H9 (cell line): Measurements from ENCODE around the gene PCED1A. TPM values are rescaled to one million over a fixed set of nuclear protein-coding genes. Genes with fewer than 3 reads are reported as not detected.

Experiments
- DNase-seq: peaks from one replicate; pipeline ENCODE4 v3.0.0-alpha.2; 2017
- H2AFZ ChIP-seq: one replicate; pipeline ENCODE4 v1.6.1; 2013; ENCODE audit warnings: mild to moderate bottlenecking, low read length, control low read depth, moderate library complexity
- H2AK5ac ChIP-seq: 2 replicates; pipeline ENCODE4 v1.6.1; 2013; ENCODE audit warnings: low read length, control low read depth, mixed read lengths; ENCODE audit not compliant: insufficient read length
- H2BK120ac ChIP-seq: one replicate; pipeline ENCODE4 v1.6.1; 2013; ENCODE audit warnings: low read depth, mild to moderate bottlenecking, low read length, control low read depth, inconsistent platforms; ENCODE audit not compliant: poor library complexity, severe bottlenecking
- H2BK12ac ChIP-seq: 2 replicates; pipeline ENCODE4 v1.6.1; 2013; ENCODE audit warnings: low read length, control low read depth, mixed read lengths, low read depth; ENCODE audit not compliant: insufficient read length
- H2BK15ac ChIP-seq: 2 replicates; pipeline ENCODE4 v1.6.1; 2013; ENCODE audit warnings: low read depth, low read length, control low read depth
- H2BK20ac ChIP-seq: one replicate; pipeline ENCODE4 v1.6.1; 2013; ENCODE audit warnings: low read depth, mild to moderate bottlenecking, low read length, control low read depth, inconsistent platforms; ENCODE audit not compliant: poor library complexity, severe bottlenecking
- H2BK5ac ChIP-seq: 2 replicates; pipeline ENCODE4 v1.6.1; 2013; ENCODE audit warnings: low read length, control low read depth, mixed read lengths; ENCODE audit not compliant: insufficient read length
- H3K14ac ChIP-seq: 2 replicates; pipeline ENCODE4 v1.6.1; 2013; ENCODE audit warnings: low read length, control low read depth; ENCODE audit not compliant: insufficient read depth
- H3K18ac ChIP-seq: 2 replicates; pipeline ENCODE4 v1.6.1; 2013; ENCODE audit warnings: low read depth, mild to moderate bottlenecking, mixed read lengths, low read length, control low read depth; ENCODE audit not compliant: insufficient read length
- H3K23ac ChIP-seq: 2 replicates; pipeline ENCODE4 v1.6.1; 2013; ENCODE audit warnings: low read length, control low read depth, mixed read lengths, low read depth; ENCODE audit not compliant: insufficient read length
- H3K23me2 ChIP-seq: 2 replicates; pipeline ENCODE4 v1.6.1; 2013; ENCODE audit warnings: low read depth, mild to moderate bottlenecking, mixed read lengths, low read length, control low read depth; ENCODE audit not compliant: insufficient read length, poor library complexity, severe bottlenecking
- H3K27ac ChIP-seq: 2 replicates; pipeline ENCODE4 v1.5.1; 2013; ENCODE audit warnings: low read length, control low read depth, mixed read lengths, low read depth; ENCODE audit not compliant: insufficient read length
- H3K27me3 ChIP-seq: 2 replicates; pipeline ENCODE4 v1.6.1; 2013; ENCODE audit warnings: low read length, control low read depth, inconsistent platforms; ENCODE audit not compliant: insufficient read depth
- H3K4ac ChIP-seq: 2 replicates; pipeline ENCODE4 v1.6.1; 2013; ENCODE audit warnings: low read depth, mild to moderate bottlenecking, control low read depth, inconsistent platforms, low read length, moderate library complexity
- H3K4me1 ChIP-seq: 2 replicates; pipeline ENCODE4 v1.6.1; 2013; ENCODE audit warnings: low read length, control low read depth, inconsistent platforms; ENCODE audit not compliant: insufficient read depth
- H3K4me2 ChIP-seq: 2 replicates; pipeline ENCODE4 v1.6.1; 2013; ENCODE audit warnings: low read length, control low read depth, mixed read lengths; ENCODE audit not compliant: insufficient read length, insufficient read depth
- H3K56ac ChIP-seq: 2 replicates; pipeline ENCODE4 v1.6.1; 2013; ENCODE audit warnings: low read depth, mild to moderate bottlenecking, mixed read lengths, low read length, control low read depth; ENCODE audit not compliant: insufficient read length
- H3K79me1 ChIP-seq: 2 replicates; pipeline ENCODE4 v1.6.1; 2013; ENCODE audit warnings: low read depth, mild to moderate bottlenecking, moderate library complexity, low read length, control low read depth, inconsistent platforms; ENCODE audit not compliant: insufficient read depth, poor library complexity, severe bottlenecking
- H3K79me2 ChIP-seq: 2 replicates; pipeline ENCODE4 v1.6.1; 2013; ENCODE audit warnings: low read length, control low read depth, inconsistent platforms; ENCODE audit not compliant: insufficient read depth
- H3K9ac ChIP-seq: 2 replicates; pipeline ENCODE4 v1.6.1; 2013; ENCODE audit warnings: low read length, control low read depth, mixed read lengths; ENCODE audit not compliant: insufficient read length; ENCODE audit errors: extremely low read depth
- H3K9me3 ChIP-seq: one replicate; pipeline ENCODE4 v1.6.1; 2013; ENCODE audit warnings: low read depth, low read length, inconsistent platforms; ENCODE audit not compliant: control insufficient read depth
- H3T11ph ChIP-seq: one replicate; pipeline ENCODE4 v1.6.1; 2013; ENCODE audit warnings: mild to moderate bottlenecking, low read length, control low read depth, inconsistent platforms
- H4K20me1 ChIP-seq: one replicate; pipeline ENCODE4 v1.6.1; 2013; ENCODE audit not compliant: control insufficient read depth, insufficient read length, insufficient read depth
- H4K5ac ChIP-seq: 2 replicates; pipeline ENCODE4 v1.6.1; 2013; ENCODE audit warnings: low read depth, mild to moderate bottlenecking, mixed read lengths, low read length, control low read depth; ENCODE audit not compliant: insufficient read length
- H4K8ac ChIP-seq: replicated peaks from 2 replicates; pipeline ENCODE4 v1.6.1; 2013; ENCODE audit warnings: low read length, control low read depth, mixed read lengths, low read depth; ENCODE audit not compliant: insufficient read length
- H4K91ac ChIP-seq: 2 replicates; pipeline ENCODE4 v1.6.1; 2013; ENCODE audit warnings: low read depth, mild to moderate bottlenecking, moderate library complexity, mixed read lengths, low read length, control low read depth; ENCODE audit not compliant: insufficient read length
- H3K27ac Mint-ChIP-seq, 3 experiments: 2 replicates in 2 of 3; 3 replicates in 1 of 3; pipeline ENCODE4 v1.8.0; 2020 to 2021; ENCODE audit warnings: mixed read lengths in 3 of 3, mild to moderate bottlenecking in 1 of 3, moderate library complexity in 1 of 3
- H3K27me3 Mint-ChIP-seq: 2 replicates; pipeline ENCODE4 v1.8.0; 2021; ENCODE audit warnings: low read depth, mild to moderate bottlenecking, moderate library complexity, mixed read lengths
- H3K36me3 Mint-ChIP-seq, 3 experiments: 2 replicates in 2 of 3; 3 replicates in 1 of 3; pipeline ENCODE4 v1.8.0; 2020 to 2021; ENCODE audit warnings: low read depth in 3 of 3, mixed read lengths in 3 of 3; ENCODE audit not compliant: insufficient read depth in 1 of 3
- H3K4me1 Mint-ChIP-seq, 2 experiments: 2 replicates each; pipeline ENCODE4 v1.8.0; 2020; ENCODE audit warnings: mixed read lengths in 2 of 2
- H3K4me3 Mint-ChIP-seq, 2 experiments: 2 replicates in 1 of 2; 3 replicates in 1 of 2; pipeline ENCODE4 v1.8.0; 2020 to 2021; ENCODE audit warnings: mild to moderate bottlenecking in 2 of 2, mixed read lengths in 2 of 2, moderate library complexity in 1 of 2
- H3K9me3 Mint-ChIP-seq, 2 experiments: 2 replicates in 1 of 2; 3 replicates in 1 of 2; pipeline ENCODE4 v1.8.0; 2020; ENCODE audit warnings: mild to moderate bottlenecking in 2 of 2, mixed read lengths in 2 of 2, moderate library complexity in 1 of 2
- WGBS: extraction: QIAGEN DNeasy Blood & Tissue Kit; methylation state at CpG from one replicate; pipeline ENCODE4 v1.1.7; 2013; ENCODE audit warnings: missing lambda C conversion rate, low lambda C conversion rate, mixed read lengths; ENCODE audit not compliant: insufficient read length; ENCODE audit errors: extremely low coverage; 5-methylcytosine and 5-hydroxymethylcytosine counted together
- total RNA-seq: library from RNA; stranded (reverse); gene quantifications from 2 replicates; pipeline ENCODE4 v1.2.1, GENCODE V29; 2021
- TF ChIP-seq, protein P1 (sequence below): fragments of 200-600 bp; sonication (generic); conservative IDR thresholded peaks from 3 replicates; pipeline ENCODE4 v1.8.0; 2021; ENCODE audit warnings: antibody characterized with exemption, mild to moderate bottlenecking

PCED1A gene
- total RNA-seq, 1 experiment from 2014 or later: 30.8 TPM

DNA sequence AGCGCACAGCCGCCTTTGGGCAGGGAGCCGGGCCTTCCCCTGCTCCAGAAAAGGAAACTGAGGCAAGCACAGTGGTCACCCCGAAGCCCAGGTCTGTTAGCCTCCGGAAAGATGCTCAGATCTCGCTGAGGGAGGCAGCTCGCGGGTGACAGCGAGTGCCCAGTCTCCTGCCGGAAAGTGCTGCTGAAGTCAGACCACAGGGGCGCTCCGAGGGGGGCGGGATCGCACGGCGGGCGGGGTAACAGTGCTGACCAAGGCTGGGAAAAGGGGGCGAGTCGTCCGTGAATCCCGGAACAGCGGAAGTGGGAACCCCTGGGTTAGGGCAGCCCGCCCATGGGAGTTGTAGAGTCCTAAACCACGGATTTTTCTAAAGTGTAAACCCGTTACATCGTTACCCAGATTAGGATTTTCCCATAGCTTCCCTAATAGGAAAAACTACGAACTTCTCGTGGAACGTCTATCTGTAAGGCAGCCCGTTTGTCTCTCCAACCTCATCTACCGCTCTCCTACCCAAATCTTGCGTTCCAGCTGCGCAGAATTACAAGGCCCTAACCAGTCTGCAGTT lies 594 bp upstream of the PCED1A start:
- H3K36me3 Mint-ChIP-seq: peaks cover 3 to 19% (median 17%) of the 10 kb centered on the region in 3 experiments
- TF ChIP-seq, protein P1, sequence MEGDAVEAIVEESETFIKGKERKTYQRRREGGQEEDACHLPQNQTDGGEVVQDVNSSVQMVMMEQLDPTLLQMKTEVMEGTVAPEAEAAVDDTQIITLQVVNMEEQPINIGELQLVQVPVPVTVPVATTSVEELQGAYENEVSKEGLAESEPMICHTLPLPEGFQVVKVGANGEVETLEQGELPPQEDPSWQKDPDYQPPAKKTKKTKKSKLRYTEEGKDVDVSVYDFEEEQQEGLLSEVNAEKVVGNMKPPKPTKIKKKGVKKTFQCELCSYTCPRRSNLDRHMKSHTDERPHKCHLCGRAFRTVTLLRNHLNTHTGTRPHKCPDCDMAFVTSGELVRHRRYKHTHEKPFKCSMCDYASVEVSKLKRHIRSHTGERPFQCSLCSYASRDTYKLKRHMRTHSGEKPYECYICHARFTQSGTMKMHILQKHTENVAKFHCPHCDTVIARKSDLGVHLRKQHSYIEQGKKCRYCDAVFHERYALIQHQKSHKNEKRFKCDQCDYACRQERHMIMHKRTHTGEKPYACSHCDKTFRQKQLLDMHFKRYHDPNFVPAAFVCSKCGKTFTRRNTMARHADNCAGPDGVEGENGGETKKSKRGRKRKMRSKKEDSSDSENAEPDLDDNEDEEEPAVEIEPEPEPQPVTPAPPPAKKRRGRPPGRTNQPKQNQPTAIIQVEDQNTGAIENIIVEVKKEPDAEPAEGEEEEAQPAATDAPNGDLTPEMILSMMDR: no peak
- Histone ChIP-seq H3K79me1 (no peaks in the 10 kb centered on the region), H4K20me1 (no peaks in the 10 kb centered on the region), H2BK20ac (no peak overlapping the region), H3K18ac (no peak overlapping the region), H3K4me2 (peak overlapping the region; percentile 83), H3K56ac (no peak overlapping the region), H2BK120ac (no peak overlapping the region), H2BK5ac (no peak overlapping the region), H4K8ac (no peak overlapping the region), H3K9ac (peak overlapping the region; percentile 40), H2BK15ac (no peak overlapping the region), H3K4ac (no peak overlapping the region), H3T11ph (no peak overlapping the region), H3K23ac (no peak overlapping the region), H2BK12ac (no peak overlapping the region), H3K79me2 (no peaks in the 10 kb centered on the region), H2AFZ (no peak overlapping the region), H4K5ac (no peak overlapping the region), H4K91ac (no peak overlapping the region), H3K27ac (no peak overlapping the region), H3K23me2 (peaks cover 7% of the 10 kb centered on the region), H3K14ac (no peak overlapping the region), H2AK5ac (no peak overlapping the region), H3K27me3 (peaks cover 7% of the 10 kb centered on the region; the same call in 1 of the 2 replicates), H3K9me3 (no peaks in the 10 kb centered on the region), H3K4me1 (no peaks in the 10 kb centered on the region)
- WGBS: no CpG with 5 or more reads among the region's 33 CpGs
- H3K4me3 Mint-ChIP-seq: peak overlapping the region; percentile 80
- no peak overlapping the region; a peak in 1 of 7 replicates for H3K27ac Mint-ChIP-seq
- peak; percentile 61 for DNase-seq
- H3K9me3 Mint-ChIP-seq: peaks cover 0 to 4% of the 10 kb centered on the region in 2 experiments; a peak in 1 of 5 replicates
- peaks cover 12% of the 10 kb centered on the region for H3K27me3 Mint-ChIP-seq
- H3K4me1 Mint-ChIP-seq: peaks cover 4 to 10% of the 10 kb centered on the region in 2 experiments
